Stimulated activated CD4-positive, alpha-beta T cell treated with anti-CD3 and anti-CD28 coated beads, Interleukin-1b, Interleukin-23, amount 100 ng/mL, for 1 hour (primary cell): ENCODE measurements around the gene FHIT.

Experiments
- DNase-seq, 2 donors: peaks; one replicate each; pipeline ENCODE4 v3.0.0-alpha.2; 2020; ENCODE audit warnings: low read depth in 2 of 2

The FHIT gene

DNA sequence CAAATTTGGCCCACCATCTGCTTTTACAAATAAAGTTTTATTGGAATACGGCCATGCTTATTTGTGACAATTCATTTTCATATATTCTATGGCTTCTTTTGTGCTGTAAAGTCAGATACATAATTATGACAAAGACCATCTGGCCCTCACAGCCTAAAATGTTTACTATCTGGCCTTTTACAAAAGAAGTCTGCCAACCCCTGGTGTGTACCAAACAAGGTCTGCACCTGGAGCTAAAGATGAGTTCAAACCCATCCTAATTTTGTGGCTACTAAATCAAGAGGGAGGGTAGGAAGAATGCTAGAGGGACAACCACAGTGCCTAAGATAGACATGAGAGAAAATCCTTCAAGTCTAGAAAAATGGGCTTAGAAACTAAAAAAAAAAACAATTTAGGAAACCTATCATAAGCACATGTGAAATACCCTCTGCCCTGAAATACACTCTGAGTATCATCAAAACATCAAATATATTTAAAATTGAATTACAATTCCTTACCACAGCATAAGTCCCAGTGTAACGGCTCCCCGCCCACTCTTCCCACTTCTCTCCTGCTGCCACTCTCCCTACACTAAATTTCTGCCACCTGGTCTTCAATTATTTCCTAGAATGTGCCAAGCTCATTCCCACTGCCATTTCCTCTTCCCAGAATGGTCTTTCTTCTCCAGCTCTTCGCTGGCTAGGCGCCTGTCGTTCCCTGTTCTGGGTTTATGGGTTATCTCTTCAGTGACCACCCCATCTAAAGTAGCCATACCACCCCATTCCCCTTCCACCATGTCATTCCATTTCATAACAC lies 1250.7 kb downstream of the FHIT start:
- no peak for DNase-seq

DNA sequence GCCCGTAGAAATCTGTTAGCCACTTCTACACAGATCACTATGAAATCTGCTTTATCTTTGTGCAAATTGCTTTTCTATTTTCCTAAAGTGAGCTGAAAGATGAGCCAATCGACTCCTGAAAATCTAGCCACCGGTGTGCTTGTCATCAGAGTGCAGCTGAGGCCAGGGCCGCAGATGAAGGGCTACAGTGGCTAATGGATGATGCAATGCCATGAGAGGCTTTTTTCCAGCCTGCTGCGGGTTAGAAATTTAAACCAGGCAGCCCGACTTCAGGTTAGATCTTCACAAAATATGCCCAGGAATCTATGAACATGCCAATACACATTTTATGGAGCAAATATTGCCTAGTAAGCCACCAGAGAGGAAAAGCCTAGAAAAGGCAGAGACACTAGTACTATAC lies 1253.2 kb downstream of the FHIT start:
- no peak for DNase-seq

DNA sequence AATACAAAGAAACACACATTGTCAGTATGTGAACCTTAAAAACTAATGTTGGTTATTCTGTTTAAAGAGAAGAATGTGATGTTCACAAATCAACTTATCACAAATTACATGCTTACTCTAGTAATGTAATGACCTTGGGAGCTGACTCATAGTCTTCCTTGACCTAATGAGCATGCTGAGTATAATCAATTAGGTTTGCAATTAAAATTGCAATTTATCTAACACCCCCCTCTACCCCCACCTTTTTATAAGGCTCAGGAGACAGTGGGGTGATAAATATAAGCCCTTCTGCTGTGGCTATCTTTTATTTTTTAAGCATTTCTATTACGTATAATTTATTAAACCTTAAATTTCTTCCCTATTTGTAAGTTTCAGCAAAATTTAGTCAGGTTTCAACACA lies 1253.7 kb downstream of the FHIT start:
- DNase-seq, result no peak

DNA sequence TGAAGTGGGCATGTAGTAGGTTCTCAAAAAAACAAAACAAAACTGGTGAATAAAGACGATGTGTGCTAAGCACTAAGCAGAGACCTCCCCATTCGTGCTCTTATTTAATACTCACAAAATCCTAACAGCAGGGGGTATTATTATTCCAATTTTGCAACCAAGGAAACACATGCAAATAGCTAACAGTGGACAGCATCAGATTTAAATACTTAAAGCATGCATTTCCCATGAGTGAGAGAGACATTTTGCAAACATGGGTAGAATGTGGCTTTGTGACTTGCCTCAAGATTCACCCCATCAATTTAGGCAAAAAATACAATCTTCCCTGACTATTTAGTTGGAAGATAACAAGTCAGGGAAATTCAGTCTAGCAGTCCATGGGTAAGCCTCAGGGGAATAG lies 1255.2 kb downstream of the FHIT start:
- no peak for DNase-seq

DNA sequence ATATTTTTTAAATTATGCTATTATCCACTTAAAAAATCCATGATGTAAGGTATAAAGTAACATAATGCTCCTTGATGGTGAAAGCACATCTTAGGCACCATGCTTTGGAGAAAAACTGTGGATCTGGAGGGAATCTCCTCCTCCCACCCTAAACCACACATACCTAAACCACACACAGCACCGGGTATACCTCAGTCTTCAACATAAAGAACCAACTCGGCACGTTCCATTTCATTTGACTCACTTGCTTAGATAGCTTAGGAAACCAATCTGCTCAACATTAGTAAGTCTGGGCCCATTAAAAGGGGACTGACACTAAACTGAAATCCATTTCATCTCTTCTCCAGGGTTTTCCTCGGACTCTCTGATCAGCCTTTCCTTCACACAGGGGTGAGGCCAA lies 1255.7 kb downstream of the FHIT start:
- DNase-seq, result no peak

DNA sequence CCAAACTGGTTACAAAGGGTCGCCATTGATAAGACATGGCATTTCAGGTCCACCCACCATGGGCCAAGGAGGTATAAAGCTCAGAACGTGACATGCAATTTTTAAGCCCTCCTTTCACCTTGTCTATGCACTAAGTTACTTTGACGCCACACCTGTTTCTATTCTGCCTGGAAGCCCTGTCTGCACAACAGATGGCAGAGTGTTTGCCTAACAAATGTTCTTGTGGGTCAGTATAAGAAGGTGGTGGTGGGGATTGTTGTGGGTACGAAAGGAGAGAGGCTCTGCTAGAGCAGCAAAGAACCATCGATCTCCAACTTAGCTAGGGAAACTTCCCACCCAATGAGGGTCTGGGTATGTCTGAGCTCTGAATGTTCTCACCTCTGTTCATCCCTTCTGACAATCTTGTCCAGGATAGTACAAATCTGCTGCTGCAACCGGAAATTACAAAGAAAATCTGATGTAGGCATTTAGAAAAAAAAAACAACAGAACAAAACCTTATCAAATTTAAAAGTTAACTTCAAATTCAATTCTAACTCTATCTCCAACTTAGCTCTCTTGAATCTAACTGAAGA lies 1256.4 kb downstream of the FHIT start:
- no peak for DNase-seq

DNA sequence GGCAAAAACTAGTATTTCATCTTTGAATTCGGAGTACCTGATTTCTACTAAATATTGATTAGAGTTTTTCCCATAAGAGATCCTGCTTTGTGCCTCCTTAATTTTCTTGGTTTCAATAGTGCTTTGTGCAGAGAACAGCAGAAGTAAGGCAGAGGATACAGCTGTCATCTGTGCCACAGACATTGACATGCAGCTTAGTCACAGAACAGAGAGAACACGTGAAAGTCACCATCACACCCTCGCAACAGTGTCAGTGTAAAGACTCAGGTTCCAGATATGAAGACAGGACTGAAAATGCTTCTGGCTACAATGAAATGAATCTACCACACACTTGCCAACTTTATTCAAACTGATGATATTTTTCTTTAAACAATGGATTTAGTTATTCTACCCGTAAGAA lies 1258.7 kb downstream of the FHIT start:
- no peak for DNase-seq

DNA sequence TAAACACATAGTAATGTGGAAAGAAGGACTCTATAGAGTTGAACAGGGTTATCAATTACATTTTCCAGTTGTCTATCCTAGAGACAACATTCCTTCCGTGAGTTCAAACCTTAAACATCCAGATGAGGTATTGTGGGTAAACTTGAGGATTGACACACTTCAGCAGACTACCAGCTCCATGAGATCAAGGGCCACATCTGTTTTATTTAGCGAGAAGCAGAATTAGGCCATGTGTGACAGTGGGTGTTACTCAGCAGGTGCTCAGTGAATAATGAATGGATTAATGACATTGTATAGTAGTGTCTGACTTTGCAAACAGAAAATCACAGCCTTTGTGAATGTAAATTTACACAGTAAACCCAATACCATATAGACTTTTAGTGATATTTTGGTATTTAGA lies 1260.3 kb downstream of the FHIT start:
- DNase-seq, result no peak

DNA sequence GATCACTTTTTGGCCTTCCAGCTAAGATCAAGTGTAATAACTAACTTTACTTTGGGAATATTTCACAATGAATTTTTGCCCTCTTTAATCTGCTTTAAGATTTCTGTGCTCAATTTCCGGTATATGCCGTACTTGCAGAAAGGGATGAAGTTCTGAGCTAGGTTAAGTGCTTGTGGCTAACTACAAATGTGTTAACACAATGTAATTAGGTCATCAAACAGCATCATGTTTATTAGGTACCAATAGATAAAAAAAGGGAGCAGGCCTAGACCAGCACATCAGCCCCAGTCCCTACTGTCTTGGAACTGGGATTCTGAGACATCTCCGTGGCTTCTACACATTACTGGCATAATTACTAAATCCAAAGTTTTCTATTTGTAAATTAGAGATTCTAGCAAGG lies 1268.7 kb downstream of the FHIT start:
- DNase-seq, result no peak

DNA sequence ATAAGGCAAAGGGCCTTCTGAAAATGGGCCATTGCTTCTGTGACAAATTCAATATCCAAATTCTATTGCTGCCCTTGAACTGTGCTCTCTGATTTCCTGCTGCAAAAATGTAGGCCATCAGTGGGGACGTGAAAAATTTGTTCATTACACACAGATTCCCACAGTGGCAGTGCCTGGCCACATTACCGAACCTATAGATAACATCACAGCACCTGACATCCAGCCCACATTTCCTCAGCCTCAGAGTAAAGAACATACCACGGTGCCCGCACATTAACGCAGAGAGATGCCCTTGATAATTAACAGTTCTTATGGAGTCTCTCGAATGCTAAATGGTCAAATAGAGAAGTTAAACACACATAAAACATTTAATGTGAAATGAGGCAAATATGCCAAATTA lies 1269.9 kb downstream of the FHIT start:
- no peak for DNase-seq

DNA sequence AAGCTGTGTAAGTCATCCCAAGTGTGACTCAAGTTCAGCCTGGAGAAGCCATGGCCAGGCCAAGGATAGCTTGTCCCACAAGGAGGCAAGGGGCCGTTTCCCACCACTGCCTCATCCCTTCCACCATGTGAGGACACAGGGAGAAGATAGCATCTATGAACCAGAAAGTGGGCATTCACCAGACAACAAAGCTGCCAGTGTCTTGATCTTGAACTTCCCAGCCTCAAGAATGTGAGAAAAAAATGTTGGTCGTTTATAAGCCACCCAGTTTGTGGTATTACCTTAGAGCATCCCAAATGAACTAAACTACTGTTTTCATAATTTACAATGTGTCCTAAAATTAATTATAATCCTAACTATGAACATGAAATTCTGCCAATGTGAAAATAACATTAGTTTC lies 1270.7 kb downstream of the FHIT start:
- no peak for DNase-seq

DNA sequence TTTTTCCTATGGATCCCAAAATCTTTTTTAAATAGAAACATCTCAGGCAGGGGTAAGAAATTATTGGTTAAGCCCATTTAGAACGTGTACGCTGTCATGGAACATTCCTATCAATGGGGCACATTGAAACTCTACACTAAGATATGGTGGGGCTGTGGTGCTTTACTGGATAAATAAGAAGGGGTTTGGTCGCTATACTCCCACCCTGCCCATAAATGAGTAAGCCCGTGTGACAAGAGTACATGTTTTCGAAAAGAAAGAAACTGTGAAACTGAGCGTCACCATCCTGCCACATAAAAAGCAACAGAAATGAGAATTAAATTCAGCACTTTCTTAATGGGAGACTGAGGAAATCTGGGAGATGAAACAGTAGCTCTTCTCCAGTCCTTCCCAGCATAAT lies 1271.7 kb downstream of the FHIT start:
- no peak for DNase-seq

DNA sequence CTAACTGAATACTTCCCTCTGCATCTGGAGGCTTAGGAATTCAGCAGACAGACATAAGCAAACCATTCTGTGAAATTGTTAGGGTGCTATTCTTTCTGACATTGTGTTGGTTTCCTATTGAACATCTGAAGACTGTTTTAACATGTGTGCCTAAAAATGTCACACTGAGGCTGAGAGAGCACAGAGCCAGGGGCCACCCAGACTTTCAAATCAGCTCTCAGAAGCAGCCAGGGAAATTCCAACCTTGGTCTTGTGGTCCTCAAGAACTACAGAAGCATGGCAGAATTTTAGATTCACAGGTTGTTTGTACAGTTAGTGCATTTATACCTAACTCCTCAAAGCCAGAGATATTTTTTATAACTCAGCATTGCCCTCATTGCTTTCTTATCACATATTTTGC lies 1272.3 kb downstream of the FHIT start:
- DNase-seq, result no peak

DNA sequence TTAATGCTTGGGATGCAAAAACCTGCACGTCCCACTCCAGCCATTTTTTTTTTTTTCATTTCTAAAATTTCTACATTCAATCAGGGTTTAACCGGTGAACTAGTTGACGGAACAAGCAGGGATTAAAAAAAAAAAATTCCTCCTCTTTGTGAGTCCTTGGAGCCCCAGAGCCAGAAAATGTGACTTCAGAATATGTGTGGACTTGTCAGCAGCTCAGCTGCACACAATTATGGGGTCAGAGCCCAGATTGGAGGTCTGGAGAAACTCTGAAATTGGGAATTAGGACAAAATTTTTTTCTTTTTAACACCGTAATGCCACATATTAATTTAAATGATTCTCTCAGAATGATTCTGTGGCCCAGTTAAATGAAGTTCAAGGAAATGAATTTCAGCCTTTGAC lies 1280.5 kb downstream of the FHIT start:
- DNase-seq, result no peak

DNA sequence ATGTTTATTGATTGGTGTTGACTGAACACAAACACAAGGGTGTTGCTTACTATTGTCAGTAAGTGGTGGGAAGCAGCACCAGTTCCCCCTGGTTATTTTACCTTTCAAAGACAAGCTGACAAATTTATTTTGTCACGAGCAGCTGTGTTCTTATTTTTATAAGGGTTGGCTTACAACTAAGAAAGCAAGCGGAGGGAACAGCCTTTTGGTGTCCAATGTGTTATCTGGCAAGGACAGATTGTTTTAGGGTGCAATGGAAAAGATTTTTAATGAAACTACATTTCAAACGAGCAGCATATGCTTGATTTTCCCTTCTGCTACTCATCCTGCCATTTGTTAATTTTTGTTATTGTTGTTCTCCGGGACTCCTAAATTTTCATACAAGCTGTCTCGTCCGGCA lies 1280.9 kb downstream of the FHIT start:
- no peak for DNase-seq

DNA sequence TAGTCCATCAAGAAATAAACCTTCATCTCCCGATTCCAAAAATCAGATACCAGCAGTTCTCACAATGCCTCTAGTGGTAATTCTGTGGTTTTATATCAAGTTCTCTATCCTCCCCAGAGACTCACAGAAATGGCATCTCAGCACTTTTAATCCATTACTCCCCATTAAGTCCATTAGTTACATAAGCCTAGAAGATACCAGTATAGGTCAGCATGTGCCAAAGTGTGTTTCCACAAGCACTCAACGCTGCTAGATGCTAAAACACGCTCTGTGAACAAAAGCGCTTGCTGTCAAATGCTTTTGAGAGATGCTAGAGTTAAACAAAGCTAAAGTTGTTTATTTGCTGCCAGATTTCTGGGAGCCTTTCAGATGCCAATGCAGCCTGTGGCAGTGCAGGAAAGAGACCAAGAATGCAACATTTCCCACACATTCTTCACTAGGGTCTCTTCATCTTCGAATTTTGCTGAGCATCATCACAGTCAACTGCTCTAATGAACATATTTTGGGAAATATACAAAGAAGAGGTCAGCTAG lies 1282.7 kb downstream of the FHIT start:
- DNase-seq, result no peak

DNA sequence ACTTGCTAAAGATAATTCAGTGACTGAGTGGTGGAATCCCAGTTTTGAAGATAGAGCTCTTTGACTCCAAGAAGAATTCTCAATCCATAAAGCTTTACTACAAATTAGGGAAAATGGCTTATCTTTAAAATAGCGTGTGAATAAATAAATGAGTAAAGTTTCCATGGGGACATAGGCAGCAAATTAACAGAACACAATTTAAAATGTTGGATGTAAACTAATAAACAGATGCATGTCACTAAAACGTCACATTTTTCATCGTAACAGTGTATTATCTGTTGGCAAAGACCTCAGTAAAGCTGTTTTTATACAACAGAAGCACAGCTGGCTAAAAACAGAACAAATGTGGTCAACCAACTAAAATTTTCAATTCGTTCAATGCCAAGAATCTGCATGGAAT lies 1287.6 kb downstream of the FHIT start:
- no peak for DNase-seq

DNA sequence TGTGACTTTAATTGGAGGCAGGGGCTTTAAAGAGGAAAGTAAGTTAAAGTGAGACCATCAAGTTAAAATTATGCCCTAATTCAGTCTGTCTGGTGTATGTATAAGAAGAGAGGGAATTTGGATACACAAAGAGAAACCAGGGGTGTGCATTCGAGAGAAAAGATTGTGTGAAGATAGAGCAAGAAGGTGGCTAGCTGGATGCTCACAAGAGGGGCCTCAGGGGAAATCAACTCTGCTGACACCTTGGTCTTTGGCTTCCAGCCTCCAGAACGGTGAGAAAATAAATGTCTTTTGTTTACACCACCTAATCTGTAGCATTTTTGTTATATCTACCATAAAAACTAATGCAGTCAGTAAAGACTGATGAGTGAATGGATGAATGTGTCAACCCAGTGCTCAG lies 1294.1 kb downstream of the FHIT start:
- no peak for DNase-seq

DNA sequence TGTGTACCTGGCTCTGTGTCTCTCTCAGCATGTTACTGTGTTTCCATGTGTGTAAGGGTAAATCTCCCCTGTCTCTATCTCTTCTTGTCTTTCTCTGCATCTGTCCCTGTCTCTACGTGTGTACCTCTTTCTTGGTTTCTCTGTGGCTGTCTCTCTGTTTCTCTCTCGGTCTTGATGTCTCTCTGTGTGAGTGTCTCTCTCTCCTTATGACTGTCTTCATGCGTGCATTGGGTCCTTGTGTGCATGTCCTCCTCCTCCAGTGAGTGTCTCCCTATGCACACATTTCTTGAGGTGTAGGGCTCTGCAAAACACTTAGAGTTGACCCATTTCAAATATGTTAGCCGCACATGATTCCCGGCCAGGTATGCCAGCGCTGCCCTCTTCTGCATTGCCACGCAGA lies 1298.1 kb downstream of the FHIT start:
- DNase-seq, result no peak

DNA sequence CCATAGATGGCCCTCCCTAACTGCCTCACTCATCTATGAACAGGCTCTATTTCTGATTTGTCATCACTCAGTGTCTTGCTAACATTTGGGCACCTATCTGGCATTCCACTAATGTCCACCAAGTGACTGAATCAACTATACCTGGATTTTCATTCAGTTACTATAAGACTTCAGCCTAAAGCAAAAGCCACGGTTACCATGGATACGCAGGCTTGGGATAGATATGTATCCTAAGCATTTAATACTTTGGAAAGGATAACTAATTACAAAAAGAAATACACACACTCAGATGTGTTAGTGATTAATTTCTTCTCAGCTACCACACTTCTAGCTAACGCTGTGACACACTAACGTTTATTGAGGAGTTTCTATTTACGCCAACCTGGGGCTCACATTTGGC lies 1301.9 kb downstream of the FHIT start:
- no peak for DNase-seq

DNA sequence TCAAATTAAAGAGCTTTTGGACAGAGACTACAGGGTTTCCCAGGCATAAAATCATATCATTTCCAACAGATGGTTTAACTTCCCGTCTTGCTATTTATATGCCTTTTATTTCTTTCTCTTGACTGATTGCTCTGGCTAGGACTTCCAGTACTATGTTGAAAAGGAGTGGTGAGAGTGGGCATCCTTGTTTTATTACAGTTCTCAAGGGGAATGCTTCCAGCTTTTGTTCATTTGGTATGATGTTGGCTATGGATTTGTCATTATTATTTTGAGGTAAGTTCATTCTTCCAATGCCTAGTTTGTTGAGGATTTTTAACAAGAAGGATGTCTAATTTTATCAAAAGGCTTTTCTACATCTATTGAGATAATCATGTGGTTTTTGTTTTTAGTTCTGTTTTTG lies 1304.9 kb downstream of the FHIT start:
- no peak for DNase-seq

DNA sequence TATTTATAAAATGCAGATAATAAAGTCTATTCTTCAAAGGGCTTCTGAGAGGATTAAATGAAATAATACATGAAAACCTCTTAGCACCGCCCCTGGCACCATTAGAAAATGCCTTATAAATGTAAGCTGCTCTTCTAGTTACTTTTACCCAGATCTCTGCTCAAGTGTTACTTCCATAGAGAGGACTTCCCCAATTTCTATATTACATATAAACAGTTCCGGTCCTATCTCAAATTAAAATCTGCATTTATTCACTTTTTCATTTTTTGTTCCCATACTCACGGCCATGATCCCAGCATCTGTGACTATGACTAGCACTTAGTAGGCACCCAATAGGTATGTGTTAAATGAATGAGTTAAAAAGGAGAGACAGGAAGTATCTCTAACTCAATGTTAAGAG lies 1310.5 kb downstream of the FHIT start:
- no peak for DNase-seq

DNA sequence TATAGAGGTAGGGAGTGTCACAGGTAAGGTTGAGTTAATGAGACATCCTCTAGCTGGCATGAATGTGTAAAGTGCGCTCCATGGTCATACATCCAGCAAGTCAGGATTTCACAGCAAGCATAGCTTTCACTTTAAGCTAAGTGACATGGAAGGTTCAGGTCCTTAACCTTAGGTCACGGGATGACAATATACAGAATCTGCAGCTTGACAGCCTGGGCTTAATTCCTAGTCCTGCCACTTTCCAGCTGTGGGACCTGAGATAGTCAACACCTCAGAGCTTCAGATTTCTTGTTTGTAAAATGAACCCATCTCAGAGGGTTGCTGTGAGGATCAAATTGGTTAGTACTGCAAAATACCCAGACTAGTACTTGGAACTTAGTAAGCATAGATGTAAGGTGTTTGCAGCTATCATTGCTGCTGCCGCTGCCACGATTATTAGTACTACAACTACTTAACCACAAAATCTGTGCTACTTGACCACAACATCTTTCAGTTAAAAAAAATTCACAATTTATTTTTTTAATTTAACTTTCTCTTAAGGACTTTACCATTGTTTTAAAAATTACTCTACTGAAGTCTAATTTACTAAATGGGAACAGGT lies 1311.3 kb downstream of the FHIT start:
- no peak for DNase-seq
